Endothelial cell of umbilical vein (primary cell): ENCODE data around the gene PTPN14.
"Not testable (repeated sequence)": the region's sequence is repeated elsewhere in the genome, so short reads cannot be mapped to it uniquely, and the experiment has no call there.

ENCODE experiments used
- CTCF ChIP-seq, 2 donors: IDR thresholded peaks; 1 replicate in 1 of 2; 2 replicates in 1 of 2; pipeline ENCODE4 v1.5.1; 2011; ENCODE audit warnings: low read length in 2 of 2, mild to moderate bottlenecking in 2 of 2, moderate library complexity in 2 of 2, control low read depth in 1 of 2, inconsistent platforms in 1 of 2, low read depth in 1 of 2; ENCODE audit not compliant: insufficient read depth in 1 of 2; ENCODE audit errors: extremely low read depth in 1 of 2
- EZH2 ChIP-seq: IDR thresholded peaks from 2 replicates; pipeline ENCODE4 v1.6.1; 2012; ENCODE audit warnings: borderline replicate concordance, low read depth, mild to moderate bottlenecking, moderate library complexity, low read length, inconsistent platforms; ENCODE audit not compliant: severe bottlenecking
- JUN ChIP-seq: IDR thresholded peaks from 2 replicates; pipeline ENCODE4 v1.6.1; 2011; ENCODE audit warnings: borderline replicate concordance, low read depth; ENCODE audit not compliant: insufficient read length, insufficient read depth
- MAX ChIP-seq: IDR thresholded peaks from 2 replicates; pipeline ENCODE4 v1.6.1; 2011; ENCODE audit not compliant: insufficient read depth, insufficient read length
- POLR2A ChIP-seq: IDR thresholded peaks from 2 replicates; pipeline ENCODE4 v1.6.1; 2012; ENCODE audit warnings: low read depth, mild to moderate bottlenecking, control low read depth, low read length
- POLR2AphosphoS5 ChIP-seq: IDR thresholded peaks from 2 replicates; pipeline ENCODE4 v1.6.1; 2012; ENCODE audit warnings: low read depth, mild to moderate bottlenecking, control low read depth, low read length, moderate library complexity; ENCODE audit not compliant: insufficient read depth

DNA sequence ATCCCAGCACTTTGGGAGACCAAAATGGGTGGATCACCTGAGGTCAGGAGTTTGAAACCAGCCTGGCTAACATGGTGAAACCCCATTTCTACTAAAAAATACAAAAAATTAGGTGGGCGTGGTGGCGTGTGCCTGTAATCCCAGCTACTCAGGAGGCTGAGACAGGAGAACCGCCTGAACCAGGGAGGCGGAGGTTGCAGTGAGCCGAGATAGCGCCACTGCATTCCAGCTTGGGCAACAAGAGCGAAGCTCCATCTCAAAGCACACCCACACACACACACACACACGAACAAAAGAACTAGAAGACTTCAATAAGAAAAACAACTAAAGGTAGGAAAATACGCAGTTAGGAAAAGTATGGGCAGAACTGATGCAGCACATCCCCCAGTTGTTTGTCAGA lies 29.9 kb downstream of the PTPN14 start:
- TF ChIP-seq CTCF (IDR thresholded peaks at IDR 0.05; ENCODE audit: extremely low read depth in 1 of 2, insufficient read depth in 1 of 2, low read depth in 1 of 2, low read length in 2 of 2); EZH2; POLR2A; MAX; POLR2AphosphoS5; JUN: not testable (repeated sequence)
